H1 (cell line): ENCODE measurements around the gene ERN2. TPM values are rescaled to one million over a fixed set of nuclear protein-coding genes. Genes with fewer than 3 reads are reported as not detected.
A peak's percentile ranks its signal among the peaks of the same experiment; 100 is the strongest.

ENCODE experiments used
- CTCF ChIA-PET: fragments of 300-600 bp; sonication (Branson Sonifier 250); formaldehyde crosslinking; loops from one replicate; lab custom pipeline; 2021; ENCODE audit not compliant: partially characterized antibody; lab: Charles Lee
- POLR2A ChIA-PET: fragments of 300-600 bp; sonication (Branson Sonifier 250); formaldehyde crosslinking; loops from one replicate; lab custom pipeline; 2021; ENCODE audit warnings: inconsistent platforms; ENCODE audit not compliant: partially characterized antibody; lab: Charles Lee
- DNase-seq, 2 experiments: peaks; one replicate each; pipeline versions ENCODE4 v3.0.0 to v3.0.0-alpha.2; 2010 to 2022; ENCODE audit warnings: low spot score in 2 of 2, low read depth in 1 of 2, mixed read lengths in 1 of 2
- FAIRE-seq: peaks from 2 replicates; lab custom pipeline; 2011; peaks lifted over from hg19 to GRCh38; lab: Jason Lieb, UNC
- H2AFZ ChIP-seq: 2 replicates; pipeline ENCODE4 v1.8.1; 2012; ENCODE audit warnings: low read length, inconsistent platforms
- H2AK5ac ChIP-seq: 2 replicates; pipeline ENCODE4 v1.6.1; 2013; ENCODE audit warnings: low read depth, low read length
- H2BK120ac ChIP-seq: replicated peaks from 2 replicates; pipeline ENCODE3; 2013; ENCODE audit warnings: low read depth, low read length, inconsistent platforms
- H2BK12ac ChIP-seq: 2 replicates; pipeline ENCODE4 v1.6.1; 2013; ENCODE audit warnings: low read depth, low read length
- H2BK15ac ChIP-seq: 2 replicates; pipeline ENCODE4 v1.6.1; 2013; ENCODE audit warnings: low read length
- H2BK20ac ChIP-seq: 2 replicates; pipeline ENCODE4 v1.6.1; 2013; ENCODE audit warnings: low read length
- H2BK5ac ChIP-seq: 2 replicates; pipeline ENCODE4 v1.6.1; 2013; ENCODE audit warnings: low read depth, low read length
- H3K14ac ChIP-seq: 2 replicates; pipeline ENCODE4 v1.6.1; 2013; ENCODE audit warnings: inconsistent platforms; ENCODE audit not compliant: insufficient read length
- H3K18ac ChIP-seq: 2 replicates; pipeline ENCODE4 v1.6.1; 2013; ENCODE audit warnings: low read length; ENCODE audit errors: extremely low read depth
- H3K23ac ChIP-seq: 2 replicates; pipeline ENCODE4 v1.6.1; 2013; ENCODE audit warnings: inconsistent platforms; ENCODE audit not compliant: insufficient read length
- H3K23me2 ChIP-seq: 2 replicates; pipeline ENCODE4 v1.6.1; 2013; ENCODE audit warnings: low read depth, low read length
- H3K27ac ChIP-seq: 2 replicates; pipeline ENCODE4 v1.6.1; 2011; ENCODE audit warnings: low read depth, low read length, inconsistent platforms
- H3K27me3 ChIP-seq, 4 experiments: replicated peaks in 1 of 4; 1 replicate in 1 of 4; 2 replicates in 3 of 4; pipeline versions ENCODE4 v1.6.1 to v1.8.1; 2011 to 2013; ENCODE audit warnings: low read length in 3 of 4, mild to moderate bottlenecking in 3 of 4, inconsistent platforms in 2 of 4, mixed read lengths in 2 of 4, moderate library complexity in 1 of 4; ENCODE audit not compliant: control insufficient read depth in 3 of 4, insufficient read depth in 3 of 4; ENCODE audit errors: extremely low read depth in 1 of 4
- H3K36me3 ChIP-seq, 4 experiments: 2 replicates each; pipeline versions ENCODE4 v1.6.1 to v1.8.1; 2011 to 2013; ENCODE audit warnings: mild to moderate bottlenecking in 4 of 4, low read length in 3 of 4, moderate library complexity in 2 of 4, control low read depth in 1 of 4, inconsistent platforms in 1 of 4; ENCODE audit not compliant: insufficient read depth in 4 of 4, control insufficient read depth in 2 of 4
- H3K4ac ChIP-seq: replicated peaks from 2 replicates; pipeline ENCODE3; 2013; ENCODE audit warnings: low read length, low read depth, mixed read lengths, inconsistent platforms; ENCODE audit not compliant: insufficient read length
- H3K4me1 ChIP-seq, 4 experiments: replicated peaks in 1 of 4; 1 replicate in 1 of 4; 2 replicates in 3 of 4; pipeline versions ENCODE4 v1.6.1 to v1.8.1; 2011 to 2013; ENCODE audit warnings: low read length in 3 of 4, inconsistent platforms in 2 of 4, mixed read lengths in 1 of 4; ENCODE audit not compliant: insufficient read depth in 4 of 4, control insufficient read depth in 3 of 4
- H3K4me2 ChIP-seq, 2 experiments: 2 replicates each; pipeline versions ENCODE4 v1.6.1 to v1.8.1; 2011 to 2013; ENCODE audit warnings: low read depth in 2 of 2, low read length in 2 of 2, control low read depth in 1 of 2, inconsistent platforms in 1 of 2, mild to moderate bottlenecking in 1 of 2; ENCODE audit not compliant: insufficient read depth in 1 of 2
- H3K4me3 ChIP-seq, 4 experiments: fragments of 200-600, 300-600 bp in 1 of 4; sonication (generic), shearing (Covaris generic), sonication (Bioruptor Twin) in 1 of 4; 2 replicates each; pipeline versions ENCODE4 v1.5.1 to v1.8.1; 2011 to 2016; ENCODE audit warnings: low read length in 4 of 4, low read depth in 3 of 4, control low read depth in 2 of 4, inconsistent platforms in 2 of 4, mild to moderate bottlenecking in 2 of 4, mixed read lengths in 1 of 4, moderate library complexity in 1 of 4; ENCODE audit not compliant: insufficient read depth in 2 of 4; ENCODE audit errors: extremely low read depth in 1 of 4
- H3K56ac ChIP-seq: replicated peaks from 2 replicates; pipeline ENCODE3; 2013; ENCODE audit warnings: low read depth, mild to moderate bottlenecking, mixed read lengths, low read length, inconsistent platforms; ENCODE audit not compliant: insufficient read length
- H3K79me1 ChIP-seq: 2 replicates; pipeline ENCODE4 v1.6.1; 2013; ENCODE audit warnings: low read depth, low read length, control low read depth
- H3K79me2 ChIP-seq, 2 experiments: 2 replicates each; pipeline versions ENCODE4 v1.6.1 to v1.8.1; 2012 to 2013; ENCODE audit warnings: low read length in 2 of 2, mild to moderate bottlenecking in 2 of 2, inconsistent platforms in 1 of 2; ENCODE audit not compliant: insufficient read depth in 2 of 2, control insufficient read depth in 1 of 2
- H3K9ac ChIP-seq, 4 experiments: replicated peaks in 1 of 4; 1 replicate in 1 of 4; 2 replicates in 3 of 4; pipeline versions ENCODE4 v1.6.1 to v1.8.1; 2011 to 2013; ENCODE audit warnings: low read depth in 3 of 4, low read length in 3 of 4, control low read depth in 2 of 4, mild to moderate bottlenecking in 2 of 4, moderate library complexity in 2 of 4, inconsistent platforms in 1 of 4; ENCODE audit errors: extremely low read depth in 1 of 4
- H3K9me3 ChIP-seq, 2 experiments: 2 replicates each; pipeline versions ENCODE4 v1.6.1 to v1.8.1; 2012 to 2013; ENCODE audit warnings: mild to moderate bottlenecking in 2 of 2, moderate library complexity in 2 of 2, control low read depth in 1 of 2, inconsistent platforms in 1 of 2, low read depth in 1 of 2, low read length in 1 of 2, mixed read lengths in 1 of 2; ENCODE audit not compliant: insufficient read depth in 2 of 2
- H4K20me1 ChIP-seq, 2 experiments: replicated peaks in 1 of 2; 2 replicates each; pipeline versions ENCODE3 to v1.8.1; 2011 to 2013; ENCODE audit warnings: inconsistent platforms in 2 of 2, low read length in 2 of 2, mild to moderate bottlenecking in 1 of 2; ENCODE audit not compliant: insufficient read depth in 2 of 2, control insufficient read depth in 1 of 2
- H4K5ac ChIP-seq: 2 replicates; pipeline ENCODE4 v1.6.1; 2013; ENCODE audit warnings: low read length, low read depth, mixed read lengths, inconsistent platforms; ENCODE audit not compliant: insufficient read length
- H4K8ac ChIP-seq: 2 replicates; pipeline ENCODE4 v1.8.0; 2013; ENCODE audit warnings: mild to moderate bottlenecking, moderate library complexity, low read length, inconsistent platforms; ENCODE audit not compliant: insufficient read depth; ENCODE audit errors: extremely low read depth
- H4K91ac ChIP-seq: replicated peaks from 2 replicates; pipeline ENCODE3; 2013; ENCODE audit warnings: low read length, mixed read lengths, inconsistent platforms; ENCODE audit not compliant: insufficient read length
- BACH1 ChIP-seq: IDR thresholded peaks from 2 replicates; pipeline ENCODE4 v1.6.1; 2012; ENCODE audit warnings: low read length, improper control_type of control experiment
- CTBP2 ChIP-seq: IDR thresholded peaks from 2 replicates; pipeline ENCODE4 v1.7.0; 2011; ENCODE audit warnings: borderline replicate concordance, mild to moderate bottlenecking, moderate library complexity, mixed read lengths, low read length; ENCODE audit not compliant: insufficient read depth, insufficient read length
- EGR1 ChIP-seq: IDR thresholded peaks from 2 replicates; pipeline ENCODE4 v1.6.1; 2011; ENCODE audit warnings: low read depth, low read length, borderline replicate concordance
- KDM4A ChIP-seq: IDR thresholded peaks from one replicate; pipeline ENCODE4 v1.7.1; 2012; ENCODE audit warnings: low read depth, mild to moderate bottlenecking, moderate library complexity, low read length, inconsistent platforms; ENCODE audit not compliant: severe bottlenecking
- KDM5A ChIP-seq: fragments of 200-600 bp; IDR thresholded peaks from 2 replicates; pipeline ENCODE4 v1.7.1; 2012; ENCODE audit warnings: mild to moderate bottlenecking, low read length, inconsistent platforms, mixed read lengths
- POLR2A ChIP-seq, 2 experiments: IDR thresholded peaks; 1 replicate in 1 of 2; 2 replicates in 1 of 2; pipeline ENCODE4 v1.6.1; 2011; ENCODE audit warnings: low read depth in 2 of 2, low read length in 2 of 2, mild to moderate bottlenecking in 2 of 2; ENCODE audit errors: control extremely low read depth in 1 of 2
- POLR2AphosphoS5 ChIP-seq: IDR thresholded peaks from 2 replicates; pipeline ENCODE4 v1.6.1; 2011; ENCODE audit warnings: low read depth, low read length
- RBBP5 ChIP-seq: IDR thresholded peaks from 2 replicates; pipeline ENCODE4 v1.7.1; 2012; ENCODE audit warnings: low read depth, mild to moderate bottlenecking, inconsistent platforms, low read length, moderate library complexity, borderline replicate concordance
- SAP30 ChIP-seq: fragments of 300-600 bp; sonication (generic); IDR thresholded peaks from 2 replicates; pipeline ENCODE4 v1.7.1; 2012; ENCODE audit warnings: low read length, moderate library complexity, mild to moderate bottlenecking, inconsistent platforms; ENCODE audit not compliant: insufficient read depth, insufficient replicate concordance
- SIN3A ChIP-seq, 2 experiments: IDR thresholded peaks in 1 of 2; conservative IDR thresholded peaks in 1 of 2; 2 replicates each; pipeline ENCODE4 v1.6.1; 2011 to 2012; ENCODE audit warnings: low read length in 2 of 2, improper control_type of control experiment in 1 of 2, low read depth in 1 of 2, mild to moderate bottlenecking in 1 of 2
- WGBS, 2 experiments: shearing (Covaris generic) in 1 of 2; methylation state at CpG; one replicate each; pipeline versions ENCODE4 v1.1.6 to v1.1.7; 2013 to 2015; ENCODE audit warnings: low lambda C conversion rate in 2 of 2, mixed read lengths in 2 of 2, inconsistent platforms in 1 of 2, low coverage in 1 of 2, missing lambda C conversion rate in 1 of 2; ENCODE audit not compliant: insufficient replicate concordance in 2 of 2, insufficient coverage in 1 of 2, insufficient read length in 1 of 2; ENCODE audit errors: extremely low coverage in 1 of 2, missing lambda C conversion rate in 1 of 2; 5-methylcytosine and 5-hydroxymethylcytosine counted together
- polyA plus RNA-seq, 7 experiments: library from polyadenylated mRNA; depleted of rRNA in 3 of 7; stranded (reverse) in 5 of 7; unstranded in 2 of 7; fragments of >200 nt in 5 of 7; fragments of 200-250 nt in 2 of 7; gene quantifications; 1 replicate in 5 of 7; 2 replicates in 1 of 7; 4 replicates in 1 of 7; pipeline versions ENCODE4 v1.2.1 to v1.2.3, GENCODE V29; 2011 to 2013; ENCODE audit warnings: missing spikeins in 2 of 7, mixed read lengths in 2 of 7
- total RNA-seq: library from RNA; stranded (reverse); fragmentation: NEBNext Ultra II Directional; extraction: Animal tissue kit (Norgen Biotek cat#: 25700); gene quantifications from 2 replicates; pipeline ENCODE4 v1.2.1, GENCODE V29; 2021

Gene ERN2
- total and polyA plus RNA-seq, 2 of the 8 experiments (the other 6 are each of a cell fraction or from before 2014, with no cell fraction given), result 2.4 to 4.4 TPM

DNA sequence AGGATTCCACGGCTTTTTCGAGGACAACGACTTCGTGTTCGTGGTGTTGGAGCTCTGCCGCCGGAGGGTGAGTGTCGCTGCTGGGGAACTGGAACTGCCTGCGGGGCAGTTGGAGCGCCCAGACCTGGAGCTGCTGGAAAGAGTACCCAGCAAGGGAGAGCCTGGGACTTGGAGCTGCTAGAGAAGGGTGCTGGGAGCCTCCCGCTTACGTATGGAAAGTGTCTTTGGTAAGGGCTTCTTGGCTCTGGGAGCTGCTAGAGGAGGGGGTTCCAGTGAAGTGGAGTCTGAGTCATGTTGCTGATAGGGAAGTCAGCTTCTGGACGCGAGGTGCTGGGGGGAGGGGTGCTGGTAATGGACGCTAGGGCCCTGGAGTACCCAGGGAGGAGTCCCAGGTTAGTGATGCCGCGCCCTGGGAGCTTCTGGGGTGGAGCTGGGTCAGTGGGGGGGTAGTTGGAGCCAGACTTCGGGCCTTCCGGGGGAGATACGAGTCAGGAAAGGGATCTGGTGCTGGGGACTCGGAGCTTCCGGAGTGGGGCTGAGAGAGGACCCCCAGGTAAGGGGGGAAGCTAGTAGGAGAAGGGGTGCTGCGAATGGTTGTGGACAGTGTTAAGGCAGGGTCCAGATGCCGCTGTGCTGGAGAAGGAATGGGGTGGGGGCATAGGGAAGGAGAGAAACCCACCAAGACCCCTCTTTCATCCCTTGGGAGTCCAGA, 33.6 kb downstream of the ERN2 start:
- Histone ChIP-seq H3K36me3 (peaks cover 27 to 41% (median 33%) of the 10 kb centered on the region in 4 experiments), H2BK15ac (peak overlapping the region; percentile 98), H4K91ac (peak overlapping the region; percentile 98), H3K27me3 (no peaks in the 10 kb centered on the region), H3K56ac (peak overlapping the region; percentile 82), H3K79me1 (peaks cover 20% of the 10 kb centered on the region), H4K5ac (peak overlapping the region; percentile 53), H2BK120ac (peak overlapping the region; percentile 60), H3K9me3 (no peaks in the 10 kb centered on the region), H4K20me1 (peaks cover 3 to 14% of the 10 kb centered on the region in 2 experiments), H3K4me2 (peak overlapping the region; percentile 90 to 94), H3K79me2 (peaks cover 16 to 39% of the 10 kb centered on the region in 2 experiments), H2BK5ac (peak overlapping the region; percentile 95), H4K8ac (peak overlapping the region; percentile 85), H3K4me1 (peaks cover 2 to 8% (median 7%) of the 10 kb centered on the region in 4 experiments; a peak in 4 of 7 replicates), H3K14ac (peak overlapping the region; percentile 35), H3K9ac (peak overlapping the region in 3 of 4 experiments; percentile 85 to 90 (median 86); a peak in 6 of 7 replicates), H2BK12ac (peak overlapping the region; percentile 60; the same call in 1 of the 2 replicates), H3K4ac (peak overlapping the region; percentile 72), H3K27ac (peak overlapping the region; percentile 35), H2AK5ac (peak overlapping the region; percentile 95; the same call in 1 of the 2 replicates), H3K18ac (peak overlapping the region; percentile 81), H3K4me3 (peak overlapping the region; percentile 96 to 99 (median 98)), H2BK20ac (no peak overlapping the region), H3K23me2 (peaks cover 11% of the 10 kb centered on the region; the same call in 1 of the 2 replicates), H3K23ac (no peak overlapping the region), H2AFZ (no peak overlapping the region)
- ChIA-PET CTCF (interaction anchor here (1.1 to 4.7 kb wide), 6 partner anchors 10 to 179 kb away, joined by 3 to 43 read pairs (median 6); partner anchors contain the start of gene ERN2), POLR2A (interaction anchor here (0.7 to 13.1 kb wide), 13 partner anchors 12 to 170 kb away, joined by 3 to 230 read pairs (median 5); partner anchors contain the start of genes DCTN5, EARS2, ERN2 and NDUFAB1)
- DNase-seq (peak in 1 of 2 experiments; percentile 57), FAIRE-seq (no peak)
- WGBS, 2 experiments, result 2% methylated on average over 24 of the region's 24 CpGs; no CpG with 5 or more reads in 1 of the 2 experiments
- 0 out of 2 replicates have a peak, but pooled peaks have one; percentile 45 for TF ChIP-seq BACH1
- TF ChIP-seq POLR2A (IDR thresholded peaks at IDR 0.05; ENCODE audit: control extremely low read depth in 1 of 2, low read depth in 2 of 2, low read length in 2 of 2), result 0 out of 3 replicates have a peak, but pooled peaks of 1 of the 2 experiments have one; percentile 17
- no peak for TF ChIP-seq KDM5A
- TF ChIP-seq EGR1, result no peak
- no peak for TF ChIP-seq CTBP2
- 0 out of 2 replicates have a peak, but pooled peaks have one; percentile 10 for TF ChIP-seq POLR2AphosphoS5
- no peak for TF ChIP-seq RBBP5
- TF ChIP-seq SAP30, result peak; percentile 17
- no peak for TF ChIP-seq KDM4A
- peak in 1 of 2 experiments; percentile 17; a peak in 1 of 4 replicates for TF ChIP-seq SIN3A (conservative IDR thresholded peaks at IDR 0.05 in 1 of 2, IDR thresholded peaks at IDR 0.05 in 1 of 2; ENCODE audit: low read depth in 1 of 2, low read length in 2 of 2)
